Astrocyte (in vitro differentiated cells and primary cell): ENCODE results near the gene C12orf42. TPM values are rescaled to one million over a fixed set of nuclear protein-coding genes. Genes with fewer than 3 reads are reported as not detected.

Source experiments
- DNase-seq: peaks from one replicate; pipeline ENCODE4 v3.0.0-alpha.2; 2010; ENCODE audit warnings: low read depth
- FAIRE-seq: peaks from 2 replicates; lab custom pipeline; 2011; peaks lifted over from hg19 to GRCh38; lab: Jason Lieb, UNC
- H2AFZ ChIP-seq: 2 replicates; pipeline ENCODE4 v1.6.0; 2012; ENCODE audit warnings: low read depth, low read length, inconsistent platforms
- H3K27ac ChIP-seq: 2 replicates; pipeline ENCODE4 v1.5.1; 2011; ENCODE audit warnings: low read depth, low read length, inconsistent platforms
- H3K27me3 ChIP-seq: 2 replicates; pipeline ENCODE4 v1.6.0; 2011; ENCODE audit warnings: low read length, inconsistent platforms; ENCODE audit not compliant: insufficient read depth
- H3K36me3 ChIP-seq: 2 replicates; pipeline ENCODE4 v1.5.1; 2011; ENCODE audit warnings: low read length, inconsistent platforms; ENCODE audit not compliant: insufficient read depth
- H3K4me1 ChIP-seq: 2 replicates; pipeline ENCODE4 v1.5.1; 2011; ENCODE audit warnings: low read length, inconsistent platforms; ENCODE audit not compliant: insufficient read depth
- H3K4me2 ChIP-seq: 2 replicates; pipeline ENCODE4 v1.6.0; 2012; ENCODE audit warnings: low read length, inconsistent platforms
- H3K4me3 ChIP-seq: 2 replicates; pipeline ENCODE4 v1.5.1; 2011; ENCODE audit warnings: low read depth, mild to moderate bottlenecking, low read length, inconsistent platforms; ENCODE audit not compliant: insufficient read depth
- H3K79me2 ChIP-seq: 2 replicates; pipeline ENCODE4 v1.6.0; 2012; ENCODE audit warnings: mild to moderate bottlenecking, low read length, inconsistent platforms; ENCODE audit not compliant: insufficient read depth
- H3K9ac ChIP-seq: 2 replicates; pipeline ENCODE4 v1.6.0; 2012; ENCODE audit warnings: mild to moderate bottlenecking, low read length, inconsistent platforms
- H3K9me3 ChIP-seq: 2 replicates; pipeline ENCODE4 v1.5.1; 2012; ENCODE audit warnings: low read depth, mild to moderate bottlenecking, low read length, inconsistent platforms; ENCODE audit not compliant: insufficient read depth
- H4K20me1 ChIP-seq: 2 replicates; pipeline ENCODE4 v1.6.0; 2012; ENCODE audit warnings: low read length, inconsistent platforms; ENCODE audit not compliant: insufficient read depth
- H3K27ac Mint-ChIP-seq: one replicate; pipeline ENCODE4 v1.8.0; 2021; ENCODE audit warnings: mild to moderate bottlenecking, mixed read lengths; ENCODE audit not compliant: unreplicated experiment
- H3K27me3 Mint-ChIP-seq: one replicate; pipeline ENCODE4 v1.8.0; 2021; ENCODE audit warnings: low read depth, mixed read lengths; ENCODE audit not compliant: unreplicated experiment
- H3K36me3 Mint-ChIP-seq: one replicate; pipeline ENCODE4 v1.8.0; 2021; ENCODE audit warnings: low read depth, mixed read lengths; ENCODE audit not compliant: unreplicated experiment
- H3K4me1 Mint-ChIP-seq: one replicate; pipeline ENCODE4 v1.8.0; 2021; ENCODE audit warnings: low read depth, mixed read lengths; ENCODE audit not compliant: unreplicated experiment
- H3K4me3 Mint-ChIP-seq: one replicate; pipeline ENCODE4 v1.8.0; 2021; ENCODE audit warnings: mild to moderate bottlenecking, moderate library complexity, mixed read lengths; ENCODE audit not compliant: unreplicated experiment
- H3K9me3 Mint-ChIP-seq: one replicate; pipeline ENCODE4 v1.8.0; 2021; ENCODE audit warnings: mild to moderate bottlenecking, mixed read lengths; ENCODE audit not compliant: unreplicated experiment
- CTCF ChIP-seq: IDR thresholded peaks from 2 replicates; pipeline ENCODE4 v1.5.1; 2011; ENCODE audit warnings: low read depth, mild to moderate bottlenecking, inconsistent platforms, low read length, moderate library complexity; ENCODE audit not compliant: insufficient read depth
- EZH2 ChIP-seq: IDR thresholded peaks from 2 replicates; pipeline ENCODE4 v1.6.1; 2012; ENCODE audit warnings: mild to moderate bottlenecking, low read length, inconsistent platforms; ENCODE audit not compliant: insufficient read depth
- total RNA-seq: library from RNA; stranded (reverse); gene quantifications from 2 replicates; pipeline ENCODE4 v1.2.1, GENCODE V29; 2021

C12orf42 gene
- total RNA-seq, 1 donor from 2014 or later: not detected

- Mint-ChIP-seq H3K4me3 (no peak overlapping the region), H3K36me3 (no peaks in the 10 kb centered on the region), H3K9me3 (no peaks in the 10 kb centered on the region), H3K4me1 (no peaks in the 10 kb centered on the region), H3K27ac (no peak overlapping the region), H3K27me3 (no peaks in the 10 kb centered on the region)
- Histone ChIP-seq H4K20me1 (no peaks in the 10 kb centered on the region), H3K27me3 (no peaks in the 10 kb centered on the region), H3K79me2 (no peaks in the 10 kb centered on the region), H3K9ac (no peak overlapping the region), H3K36me3 (no peaks in the 10 kb centered on the region), H3K4me1 (no peaks in the 10 kb centered on the region), H2AFZ (no peak overlapping the region), H3K4me3 (no peak overlapping the region), H3K27ac (no peak overlapping the region), H3K4me2 (no peak overlapping the region), H3K9me3 (no peaks in the 10 kb centered on the region)
- TF ChIP-seq EZH2 (no peak), CTCF (no peak)
- FAIRE-seq (no peak), DNase-seq (no peak)
These were observed 95.8 kb downstream of the C12orf42 start for GRCh38 chr12:103399986-103400385.

- Mint-ChIP-seq H3K4me1 (no peaks in the 10 kb centered on the region), H3K9me3 (no peaks in the 10 kb centered on the region)
These were observed 98.2 kb downstream of the C12orf42 start for GRCh38 chr12:103397536-103397935.

More at GRCh38 chr12:103397536-103397935, 98.2 kb downstream of the C12orf42 start:
- no peaks in the 10 kb centered on the region for H4K20me1 ChIP-seq
- no peak overlapping the region for H3K4me3 Mint-ChIP-seq
- H3K9me3 ChIP-seq: no peaks in the 10 kb centered on the region
- DNase-seq (no peak), FAIRE-seq (no peak)
- H3K79me2 ChIP-seq: no peaks in the 10 kb centered on the region
- H3K9ac ChIP-seq: no peak overlapping the region
- H3K36me3 Mint-ChIP-seq: no peaks in the 10 kb centered on the region
- TF ChIP-seq EZH2 (no peak), CTCF (no peak)
- no peak overlapping the region for H2AFZ ChIP-seq
- H3K4me3 ChIP-seq: no peak overlapping the region
- H3K27ac Mint-ChIP-seq: no peak overlapping the region
- H3K27me3 ChIP-seq: no peaks in the 10 kb centered on the region
- H3K27ac ChIP-seq: no peak overlapping the region
- H3K36me3 ChIP-seq: no peaks in the 10 kb centered on the region
- H3K4me1 ChIP-seq: no peaks in the 10 kb centered on the region
- no peaks in the 10 kb centered on the region for H3K27me3 Mint-ChIP-seq
- no peak overlapping the region for H3K4me2 ChIP-seq
